ENCODE data around the gene SSR2.

Gene SSR2

GRCh38 chr1:155971910-155972809, 48.6 kb downstream of the SSR2 start:
- DNase-seq, result no peak

DNA sequence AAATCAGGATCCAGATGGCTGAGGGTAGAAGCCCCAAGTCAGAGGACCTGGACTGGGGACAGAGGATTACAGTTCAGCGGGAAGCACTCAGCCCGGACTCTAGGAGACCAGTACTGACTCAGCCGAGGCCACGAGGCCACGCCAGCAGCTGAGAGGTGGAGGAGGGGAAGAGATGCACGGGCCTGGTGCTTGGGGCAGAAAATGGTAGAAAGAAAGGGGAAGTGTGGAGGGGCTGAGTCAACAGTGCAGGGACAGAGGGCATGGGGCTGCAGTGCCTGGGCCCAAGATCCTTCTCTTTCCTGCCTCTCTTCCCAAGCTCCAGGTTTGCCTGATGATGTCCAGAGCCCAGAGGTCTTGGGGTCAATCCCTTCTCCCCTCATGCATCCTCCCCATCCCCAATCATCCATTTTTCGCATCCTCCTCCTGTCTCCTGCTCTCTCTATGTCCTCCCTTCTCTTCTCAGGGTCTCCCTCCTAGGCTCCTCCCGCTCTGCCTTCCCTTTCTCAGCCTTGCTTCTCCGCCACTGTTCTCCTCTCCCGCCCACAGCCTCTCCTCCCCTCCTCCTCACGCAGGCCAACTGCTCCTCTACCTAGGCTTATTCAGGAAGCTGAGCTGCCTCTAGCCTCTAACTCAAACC, 50.1 kb downstream of the SSR2 start:
- DNase-seq, result peak; percentile 22

- DNase-seq, result no peak
These were observed 51.4 kb downstream of the SSR2 start for GRCh38 chr1:155969377-155969791.

- DNase-seq, result peak; percentile 86
These were observed 52.1 kb downstream of the SSR2 start for GRCh38 chr1:155968670-155969069.

DNA sequence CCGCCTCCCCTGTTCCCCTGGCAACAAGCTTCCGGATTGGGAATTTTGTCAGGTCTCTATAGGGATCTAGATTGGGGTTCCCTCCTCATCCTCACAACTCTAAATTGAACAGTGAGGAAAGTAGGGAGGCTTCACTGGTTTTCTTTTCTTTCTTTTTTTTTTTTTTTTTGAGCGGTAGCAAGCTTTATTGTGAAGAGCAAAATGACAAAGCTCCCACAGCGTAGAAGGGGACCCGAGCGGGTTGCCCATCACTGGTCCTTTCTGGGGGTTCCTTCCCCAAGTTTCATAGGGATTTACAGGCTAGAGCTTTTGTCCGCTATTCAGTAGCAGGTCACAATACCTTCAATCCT, 52.7 kb downstream of the SSR2 start:
- DNase-seq, result no peak

- no peak for DNase-seq
These were observed 53.3 kb downstream of the SSR2 start for GRCh38 chr1:155967341-155968050.

DNA sequence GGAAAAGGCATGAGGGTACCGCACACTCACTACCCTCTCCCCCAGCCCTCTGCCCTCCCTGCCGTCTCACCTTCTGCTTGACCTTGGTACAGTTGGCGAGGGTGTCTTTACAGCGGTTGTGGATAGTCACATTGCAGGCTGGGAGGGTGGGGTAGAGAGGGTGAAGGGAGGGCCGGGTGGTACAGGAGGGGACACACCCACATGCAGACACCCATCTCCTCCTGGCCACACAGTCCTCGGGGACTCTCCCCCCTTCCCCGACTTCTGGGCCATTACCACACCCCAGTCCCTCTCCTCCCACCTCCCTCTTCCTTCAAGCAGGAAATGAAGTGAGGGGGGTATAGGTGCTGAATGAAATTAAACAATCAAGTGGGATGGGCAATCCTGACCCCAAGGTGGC, 54.0 kb downstream of the SSR2 start:
- no peak for DNase-seq

- DNase-seq, result no peak
These were observed 54.6 kb downstream of the SSR2 start for GRCh38 chr1:155966135-155966534.

GRCh38 chr1:155964193-155964592, 56.6 kb downstream of the SSR2 start:
- DNase-seq, result no peak

DNA sequence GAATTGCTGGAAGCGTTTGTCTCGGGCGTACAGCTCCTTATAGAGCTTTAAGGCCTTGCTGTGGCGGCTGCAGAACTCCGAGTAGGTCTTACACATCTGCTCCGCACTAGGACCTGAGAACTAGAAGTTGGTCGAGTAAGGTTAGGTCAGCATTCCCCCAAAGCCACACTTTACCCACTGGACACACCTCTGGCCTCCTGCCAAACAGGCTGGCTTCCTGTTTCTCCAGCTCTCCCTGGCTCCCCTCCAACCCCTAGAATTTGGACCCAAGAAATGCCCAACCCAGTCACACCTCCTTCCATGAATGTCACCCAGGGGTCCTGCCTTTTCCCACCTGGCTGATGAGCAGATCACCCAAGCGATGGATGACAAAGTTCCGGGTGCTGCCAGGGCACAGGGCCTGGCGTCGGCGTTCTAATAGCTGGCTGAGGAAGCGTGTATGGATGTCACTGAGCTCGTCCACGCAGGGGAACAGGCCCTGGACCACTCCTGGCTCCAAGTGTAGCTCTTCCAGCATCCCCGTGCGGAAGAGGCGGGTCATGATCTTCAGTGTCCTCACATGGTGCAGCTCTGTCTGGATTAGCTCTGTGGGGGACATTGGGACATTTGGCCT, 58.0 kb downstream of the SSR2 start:
- no peak for DNase-seq

GRCh38 chr1:155961937-155962336, 58.8 kb downstream of the SSR2 start:
- DNase-seq, result no peak

GRCh38 chr1:155960081-155960745, 60.5 kb downstream of the SSR2 start:
- DNase-seq, result no peak

Measured in NCI-H1694 treated with DMSO at 0.1 percent for 48 hours (cell line).